Ovary (tissue), 3 donors: ENCODE results near the gene PPIF.

ENCODE experiments used
- CTCF ChIP-seq, 3 donors: fragments of 450-650 bp in 2 of 3; fragments of 200-600 bp in 1 of 3; IDR thresholded peaks; one replicate each; pipeline versions ENCODE4 v1.5.1 to v1.8.0; 2016 to 2022; ENCODE audit warnings: antibody characterized with exemption in 3 of 3, mild to moderate bottlenecking in 1 of 3
- POLR2A ChIP-seq: fragments of 450-650 bp; IDR thresholded peaks from one replicate; pipeline ENCODE4 v1.6.1; 2017; ENCODE audit warnings: antibody characterized with exemption, mild to moderate bottlenecking, moderate library complexity
- donor health status: DM: no; HTN: no; CAD: no.

GRCh38 chr10:79397575-79398303 lies 50.5 kb downstream of the PPIF start:
- no peak for TF ChIP-seq CTCF (IDR thresholded peaks at IDR 0.05)
- no peak for TF ChIP-seq POLR2A
